ENCODE measurements around the gene USP54. TPM values are rescaled to one million over a fixed set of nuclear protein-coding genes. Genes with fewer than 3 reads are reported as not detected.

Gene USP54
- polyA plus RNA-seq, 1 donor from 2014 or later: 12.7 TPM

DNA sequence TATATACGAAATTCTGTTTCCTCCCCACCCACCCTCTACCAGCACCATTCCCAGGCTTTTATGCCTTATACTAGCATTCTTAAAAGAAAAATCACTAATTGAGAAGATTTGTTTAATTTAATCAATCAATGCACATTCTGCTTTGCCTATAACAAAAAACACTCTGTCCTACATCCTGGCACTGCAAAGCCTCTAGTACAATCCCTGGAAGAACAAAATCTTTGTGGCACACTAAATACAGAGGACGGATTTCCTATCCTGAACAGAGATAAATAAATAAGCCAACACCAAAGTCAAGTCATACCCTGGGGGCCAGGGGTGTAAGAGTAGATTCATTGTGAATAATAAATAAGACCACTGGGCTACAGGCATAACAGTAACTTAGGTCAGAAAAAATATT lies 34.3 kb downstream of the USP54 start:
- no peaks in the 10 kb centered on the region for H3K9me3 ChIP-seq (ENCODE audit: low read length)
- TF ChIP-seq SMC3 (conservative IDR thresholded peaks at IDR 0.05; ENCODE audit: poor library complexity): no peak
- no peak for TF ChIP-seq EP300 (conservative IDR thresholded peaks at IDR 0.05; ENCODE audit: poor library complexity, severe bottlenecking)
- no peak for TF ChIP-seq CTCF (IDR thresholded peaks at IDR 0.05; ENCODE audit: poor library complexity, severe bottlenecking)
- no peak for TF ChIP-seq EZH2 (IDR thresholded peaks at IDR 0.05; ENCODE audit: borderline replicate concordance, insufficient read depth, low read length, poor library complexity, severe bottlenecking)
- TF ChIP-seq MXI1 (conservative IDR thresholded peaks at IDR 0.05; ENCODE audit: poor library complexity, severe bottlenecking): no peak
- no peak for TF ChIP-seq RAD21 (conservative IDR thresholded peaks at IDR 0.05)
- no peak for TF ChIP-seq POLR2AphosphoS5 (IDR thresholded peaks at IDR 0.05)
- no peak for TF ChIP-seq TAF1 (IDR thresholded peaks at IDR 0.05; ENCODE audit: low read depth)
- TF ChIP-seq, protein P1, sequence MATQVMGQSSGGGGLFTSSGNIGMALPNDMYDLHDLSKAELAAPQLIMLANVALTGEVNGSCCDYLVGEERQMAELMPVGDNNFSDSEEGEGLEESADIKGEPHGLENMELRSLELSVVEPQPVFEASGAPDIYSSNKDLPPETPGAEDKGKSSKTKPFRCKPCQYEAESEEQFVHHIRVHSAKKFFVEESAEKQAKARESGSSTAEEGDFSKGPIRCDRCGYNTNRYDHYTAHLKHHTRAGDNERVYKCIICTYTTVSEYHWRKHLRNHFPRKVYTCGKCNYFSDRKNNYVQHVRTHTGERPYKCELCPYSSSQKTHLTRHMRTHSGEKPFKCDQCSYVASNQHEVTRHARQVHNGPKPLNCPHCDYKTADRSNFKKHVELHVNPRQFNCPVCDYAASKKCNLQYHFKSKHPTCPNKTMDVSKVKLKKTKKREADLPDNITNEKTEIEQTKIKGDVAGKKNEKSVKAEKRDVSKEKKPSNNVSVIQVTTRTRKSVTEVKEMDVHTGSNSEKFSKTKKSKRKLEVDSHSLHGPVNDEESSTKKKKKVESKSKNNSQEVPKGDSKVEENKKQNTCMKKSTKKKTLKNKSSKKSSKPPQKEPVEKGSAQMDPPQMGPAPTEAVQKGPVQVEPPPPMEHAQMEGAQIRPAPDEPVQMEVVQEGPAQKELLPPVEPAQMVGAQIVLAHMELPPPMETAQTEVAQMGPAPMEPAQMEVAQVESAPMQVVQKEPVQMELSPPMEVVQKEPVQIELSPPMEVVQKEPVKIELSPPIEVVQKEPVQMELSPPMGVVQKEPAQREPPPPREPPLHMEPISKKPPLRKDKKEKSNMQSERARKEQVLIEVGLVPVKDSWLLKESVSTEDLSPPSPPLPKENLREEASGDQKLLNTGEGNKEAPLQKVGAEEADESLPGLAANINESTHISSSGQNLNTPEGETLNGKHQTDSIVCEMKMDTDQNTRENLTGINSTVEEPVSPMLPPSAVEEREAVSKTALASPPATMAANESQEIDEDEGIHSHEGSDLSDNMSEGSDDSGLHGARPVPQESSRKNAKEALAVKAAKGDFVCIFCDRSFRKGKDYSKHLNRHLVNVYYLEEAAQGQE (IDR thresholded peaks at IDR 0.05; ENCODE audit: borderline replicate concordance): no peak
- H4K20me1 ChIP-seq (ENCODE audit: insufficient read depth): no peaks in the 10 kb centered on the region
- no peaks in the 10 kb centered on the region for H3K27me3 ChIP-seq (ENCODE audit: insufficient read depth, low read depth, low read length)
- H2AFZ ChIP-seq (ENCODE audit: low read depth, low read length): no peak overlapping the region
- no peaks in the 10 kb centered on the region for H3K36me3 ChIP-seq (ENCODE audit: insufficient read depth, low read length)
- H3K79me2 ChIP-seq (replicated peaks; ENCODE audit: insufficient read depth, low read length): no peaks in the 10 kb centered on the region
- no peaks in the 10 kb centered on the region for H3F3A ChIP-seq (ENCODE audit: insufficient read depth, low read length, poor library complexity, severe bottlenecking)
- no peak overlapping the region for H3K9ac ChIP-seq (ENCODE audit: low read length)
- no peak overlapping the region for H3K4me2 ChIP-seq (ENCODE audit: low read length)
- no peak overlapping the region for H3K4me3 ChIP-seq (ENCODE audit: low read length)
- H3K27ac ChIP-seq (ENCODE audit: low read length): no peak overlapping the region
- H3K9me2 ChIP-seq (ENCODE audit: insufficient read depth, low read length): no peaks in the 10 kb centered on the region

GRCh38 chr10:73554721-73555120 lies 36.4 kb downstream of the USP54 start:
- H3K9ac ChIP-seq (ENCODE audit: low read length): no peak overlapping the region
- no peaks in the 10 kb centered on the region for H3F3A ChIP-seq (ENCODE audit: insufficient read depth, low read length, poor library complexity, severe bottlenecking)
- H3K79me2 ChIP-seq (replicated peaks; ENCODE audit: insufficient read depth, low read length): no peaks in the 10 kb centered on the region
- H3K9me2 ChIP-seq (ENCODE audit: insufficient read depth, low read length): no peaks in the 10 kb centered on the region
- no peaks in the 10 kb centered on the region for H4K20me1 ChIP-seq (ENCODE audit: insufficient read depth)
- TF ChIP-seq EZH2 (IDR thresholded peaks at IDR 0.05; ENCODE audit: borderline replicate concordance, insufficient read depth, low read length, poor library complexity, severe bottlenecking) (no peak), SMC3 (conservative IDR thresholded peaks at IDR 0.05; ENCODE audit: poor library complexity) (no peak), RAD21 (conservative IDR thresholded peaks at IDR 0.05) (no peak), TAF1 (IDR thresholded peaks at IDR 0.05; ENCODE audit: low read depth) (no peak)
- H2AFZ ChIP-seq (ENCODE audit: low read depth, low read length): no peak overlapping the region
- no peak overlapping the region for H3K4me2 ChIP-seq (ENCODE audit: low read length)
- H3K4me3 ChIP-seq (ENCODE audit: low read length): no peak overlapping the region
- no peaks in the 10 kb centered on the region for H3K27me3 ChIP-seq (ENCODE audit: insufficient read depth, low read depth, low read length)
- no peak overlapping the region for H3K27ac ChIP-seq (ENCODE audit: low read length)
- H3K36me3 ChIP-seq (ENCODE audit: insufficient read depth, low read length): no peaks in the 10 kb centered on the region
- no peaks in the 10 kb centered on the region for H3K9me3 ChIP-seq (ENCODE audit: low read length)

Measured in neural cell (in vitro differentiated cells).